Osteoblast (primary cell): ENCODE measurements around the gene DSTN. TPM values are rescaled to one million over a fixed set of nuclear protein-coding genes. Genes with fewer than 3 reads are reported as not detected.

ENCODE experiments used
- DNase-seq: peaks from one replicate; pipeline ENCODE4 v3.0.0; 2011; ENCODE audit warnings: low spot score, mixed read lengths; ENCODE audit not compliant: insufficient read length; ENCODE audit errors: missing footprints
- H2AFZ ChIP-seq: 2 replicates; pipeline ENCODE4 v1.6.0; 2011; ENCODE audit warnings: mild to moderate bottlenecking, low read length
- H3K27ac ChIP-seq: 2 replicates; pipeline ENCODE4 v1.5.1; 2011; ENCODE audit warnings: mild to moderate bottlenecking, low read depth, low read length, moderate library complexity
- H3K27me3 ChIP-seq: 2 replicates; pipeline ENCODE4 v1.6.0; 2012; ENCODE audit warnings: mild to moderate bottlenecking, control low read depth, inconsistent platforms, low read length, moderate library complexity; ENCODE audit not compliant: insufficient read depth
- H3K36me3 ChIP-seq: 2 replicates; pipeline ENCODE4 v1.5.1; 2011; ENCODE audit warnings: mild to moderate bottlenecking, low read length, control low read depth, moderate library complexity; ENCODE audit not compliant: insufficient read depth
- H3K4me1 ChIP-seq: 2 replicates; pipeline ENCODE4 v1.5.1; 2011; ENCODE audit warnings: mild to moderate bottlenecking, low read length, control low read depth, moderate library complexity; ENCODE audit not compliant: insufficient read depth
- H3K4me2 ChIP-seq: 2 replicates; pipeline ENCODE4 v1.6.0; 2011; ENCODE audit warnings: mild to moderate bottlenecking, low read length; ENCODE audit not compliant: insufficient read depth
- H3K4me3 ChIP-seq: fragments of 200-600 bp; sonication (generic); 3 replicates; pipeline ENCODE4 v1.5.1; 2012; ENCODE audit warnings: mild to moderate bottlenecking, low read length, inconsistent platforms; ENCODE audit not compliant: insufficient read depth
- H3K79me2 ChIP-seq: 2 replicates; pipeline ENCODE4 v1.6.0; 2012; ENCODE audit warnings: mild to moderate bottlenecking, low read length, control low read depth, inconsistent platforms; ENCODE audit not compliant: insufficient read depth
- H3K9me3 ChIP-seq: 2 replicates; pipeline ENCODE4 v1.5.1; 2011; ENCODE audit warnings: low read depth, low read length, control low read depth
- H4K20me1 ChIP-seq: 2 replicates; pipeline ENCODE4 v1.6.0; 2012; ENCODE audit warnings: mild to moderate bottlenecking, low read length, control low read depth; ENCODE audit not compliant: insufficient read depth
- CTCF ChIP-seq: IDR thresholded peaks from 2 replicates; pipeline ENCODE4 v1.5.1; 2011; ENCODE audit warnings: mild to moderate bottlenecking, low read depth, low read length, moderate library complexity; ENCODE audit errors: extremely low read depth
- total RNA-seq: library from RNA; depleted of rRNA; stranded (reverse); fragments of >200 nt; gene quantifications from 2 replicates; pipeline ENCODE4 v1.2.3, GENCODE V29; 2012

DSTN gene
- total RNA-seq, 1 donor = 627 TPM

GRCh38 chr20:17571153-17571527, 1.3 kb downstream of the DSTN start:
- Histone ChIP-seq H4K20me1 (peaks cover 55% of the 10 kb centered on the region), H3K4me3 (peak overlapping the region; percentile 91), H3K36me3 (peaks cover 15% of the 10 kb centered on the region), H3K79me2 (peaks cover 67% of the 10 kb centered on the region), H2AFZ (no peak overlapping the region), H3K27ac (peak overlapping the region; percentile 76), H3K27me3 (no peaks in the 10 kb centered on the region), H3K4me1 (peaks cover 33% of the 10 kb centered on the region), H3K4me2 (peak overlapping the region; percentile 90), H3K9me3 (no peaks in the 10 kb centered on the region)
- no peak for DNase-seq
- no peak for TF ChIP-seq CTCF

GRCh38 chr20:17572034-17572638, 2.3 kb downstream of the DSTN start:
- Histone ChIP-seq H4K20me1 (peaks cover 64% of the 10 kb centered on the region), H3K9me3 (no peaks in the 10 kb centered on the region), H3K36me3 (peaks cover 19% of the 10 kb centered on the region), H2AFZ (no peak overlapping the region), H3K4me3 (peak overlapping the region; percentile 91), H3K27me3 (no peaks in the 10 kb centered on the region), H3K4me1 (peaks cover 33% of the 10 kb centered on the region), H3K27ac (peak overlapping the region; percentile 76), H3K4me2 (peak overlapping the region; percentile 90), H3K79me2 (peaks cover 77% of the 10 kb centered on the region)
- no peak for DNase-seq
- TF ChIP-seq CTCF = no peak

- Histone ChIP-seq H3K79me2 (peaks cover 87% of the 10 kb centered on the region), H3K4me2 (peak overlapping the region; percentile 90), H3K4me1 (peaks cover 29% of the 10 kb centered on the region), H3K27me3 (no peaks in the 10 kb centered on the region), H3K27ac (peak overlapping the region; percentile 48), H2AFZ (no peak overlapping the region), H3K4me3 (peak overlapping the region; percentile 91), H3K9me3 (no peaks in the 10 kb centered on the region), H4K20me1 (peaks cover 74% of the 10 kb centered on the region), H3K36me3 (peaks cover 19% of the 10 kb centered on the region)
- no peak for TF ChIP-seq CTCF
- DNase-seq = no peak
Observed at GRCh38 chr20:17573463-17573862, 3.6 kb downstream of the DSTN start.

- Histone ChIP-seq H3K9me3 (no peaks in the 10 kb centered on the region), H3K4me1 (peaks cover 34% of the 10 kb centered on the region), H3K36me3 (peaks cover 22% of the 10 kb centered on the region), H3K27me3 (no peaks in the 10 kb centered on the region), H3K4me2 (no peak overlapping the region), H4K20me1 (peaks cover 93% of the 10 kb centered on the region), H2AFZ (no peak overlapping the region), H3K4me3 (no peak overlapping the region), H3K79me2 (peaks cover 96% of the 10 kb centered on the region), H3K27ac (no peak overlapping the region)
- no peak for TF ChIP-seq CTCF
- DNase-seq = no peak
Observed at GRCh38 chr20:17576215-17576614, 6.3 kb downstream of the DSTN start.
